ENCODE measurements around the gene ARMC6. TPM values are rescaled to one million over a fixed set of nuclear protein-coding genes. Genes with fewer than 3 reads are reported as not detected.
"Not testable (repeated sequence)": the region's sequence is repeated elsewhere in the genome, so short reads cannot be mapped to it uniquely, and the experiment has no call there.

The ARMC6 gene
- total RNA-seq, 1 experiment from 2014 or later: 82.6 TPM

- DNase-seq (ENCODE audit: low read depth): no peak
Measured at GRCh38 chr19:19074196-19074882, 40.9 kb downstream of the ARMC6 start.

GRCh38 chr19:19075126-19075525 lies 41.7 kb downstream of the ARMC6 start:
- no peak for DNase-seq (ENCODE audit: low read depth)

DNA sequence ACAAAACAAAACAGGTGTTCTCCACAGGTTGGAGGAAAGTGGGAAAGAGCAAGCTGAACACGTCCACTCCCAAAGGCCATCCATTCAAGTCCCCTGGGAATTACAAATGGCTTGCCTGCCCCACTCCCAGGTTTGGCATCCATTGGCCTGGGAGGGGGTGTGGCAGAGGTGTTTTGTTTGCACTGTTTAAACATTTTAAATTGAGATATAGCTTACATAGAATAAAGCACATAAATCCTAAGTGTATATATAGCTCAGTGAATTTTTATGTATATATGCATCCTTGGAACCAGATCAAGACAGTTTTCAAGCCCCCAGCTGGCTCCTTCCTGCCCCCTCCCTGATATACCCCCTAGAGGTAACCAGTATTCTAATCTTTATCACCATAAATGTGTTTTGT lies 43.1 kb downstream of the ARMC6 start:
- DNase-seq (ENCODE audit: low read depth): no peak

GRCh38 chr19:19077103-19077502 lies 43.7 kb downstream of the ARMC6 start:
- no peak for DNase-seq (ENCODE audit: low read depth)

DNA sequence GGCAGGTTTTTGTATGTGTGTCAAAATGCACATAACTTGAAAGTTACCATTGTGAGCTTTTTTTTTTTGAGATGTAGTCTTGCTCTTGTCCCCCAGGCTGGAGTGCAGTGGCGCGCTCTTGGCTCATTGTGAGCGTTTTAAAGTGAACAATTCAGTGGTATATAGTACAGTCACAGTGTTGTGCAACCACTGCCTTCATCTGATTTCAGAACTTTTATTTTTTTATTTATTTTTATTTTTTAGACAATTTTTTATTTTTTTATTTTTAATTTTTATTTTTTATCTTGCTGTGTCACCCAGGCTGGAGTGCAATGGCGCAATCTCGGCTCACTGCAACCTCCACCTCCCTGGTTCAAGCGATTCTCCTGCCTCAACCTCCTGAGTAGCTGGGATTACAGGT lies 45.4 kb downstream of the ARMC6 start:
- no peak for DNase-seq (ENCODE audit: low read depth)

- no peak for DNase-seq (ENCODE audit: low read depth)
Measured at GRCh38 chr19:19079571-19079970, 46.2 kb downstream of the ARMC6 start.

- DNase-seq (ENCODE audit: low read depth): no peak
Measured at GRCh38 chr19:19081642-19082151, 48.3 kb downstream of the ARMC6 start.

- no peak for DNase-seq (ENCODE audit: low read depth)
Measured at GRCh38 chr19:19083413-19084178, 50.2 kb downstream of the ARMC6 start.

GRCh38 chr19:19087676-19088075 lies 54.3 kb downstream of the ARMC6 start:
- DNase-seq (ENCODE audit: low read depth): no peak

- no peak for DNase-seq (ENCODE audit: low read depth)
Measured at GRCh38 chr19:19094513-19094912, 61.1 kb downstream of the ARMC6 start.

GRCh38 chr19:19095691-19096090 lies 62.3 kb downstream of the ARMC6 start:
- DNase-seq (ENCODE audit: low read depth): no peak

- no peak for DNase-seq (ENCODE audit: low read depth)
Measured at GRCh38 chr19:19096641-19097627, 63.5 kb downstream of the ARMC6 start.

DNA sequence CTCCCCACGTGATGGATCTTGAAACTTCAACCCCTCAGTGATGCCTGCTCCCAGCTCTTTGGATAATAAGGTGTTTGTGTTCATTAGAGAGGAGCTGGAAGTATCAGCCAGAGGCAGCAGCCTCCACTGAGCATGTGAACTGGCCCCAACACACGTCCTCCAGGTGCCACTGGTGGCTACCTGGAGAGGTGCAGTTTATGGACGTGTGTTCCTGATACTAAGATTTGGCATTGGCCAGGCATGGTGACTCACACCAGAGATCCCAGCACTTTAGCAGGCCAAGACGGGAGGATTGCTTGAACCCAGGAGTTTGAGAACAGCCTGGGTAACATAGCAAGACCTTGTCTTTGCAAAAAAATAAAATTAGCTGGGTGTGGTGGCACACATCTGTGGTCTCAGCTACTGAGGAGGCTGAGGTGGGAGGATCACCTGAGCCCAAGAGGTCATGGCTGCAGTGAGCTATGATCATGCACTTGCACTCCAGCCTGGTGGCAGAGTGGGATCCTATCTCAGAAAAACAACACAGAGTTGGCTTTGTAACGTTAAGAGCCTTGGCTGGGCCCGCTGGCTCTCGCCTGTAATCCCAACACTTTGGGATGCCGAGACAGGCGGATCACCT lies 64.8 kb downstream of the ARMC6 start:
- no peak for DNase-seq (ENCODE audit: low read depth)

DNA sequence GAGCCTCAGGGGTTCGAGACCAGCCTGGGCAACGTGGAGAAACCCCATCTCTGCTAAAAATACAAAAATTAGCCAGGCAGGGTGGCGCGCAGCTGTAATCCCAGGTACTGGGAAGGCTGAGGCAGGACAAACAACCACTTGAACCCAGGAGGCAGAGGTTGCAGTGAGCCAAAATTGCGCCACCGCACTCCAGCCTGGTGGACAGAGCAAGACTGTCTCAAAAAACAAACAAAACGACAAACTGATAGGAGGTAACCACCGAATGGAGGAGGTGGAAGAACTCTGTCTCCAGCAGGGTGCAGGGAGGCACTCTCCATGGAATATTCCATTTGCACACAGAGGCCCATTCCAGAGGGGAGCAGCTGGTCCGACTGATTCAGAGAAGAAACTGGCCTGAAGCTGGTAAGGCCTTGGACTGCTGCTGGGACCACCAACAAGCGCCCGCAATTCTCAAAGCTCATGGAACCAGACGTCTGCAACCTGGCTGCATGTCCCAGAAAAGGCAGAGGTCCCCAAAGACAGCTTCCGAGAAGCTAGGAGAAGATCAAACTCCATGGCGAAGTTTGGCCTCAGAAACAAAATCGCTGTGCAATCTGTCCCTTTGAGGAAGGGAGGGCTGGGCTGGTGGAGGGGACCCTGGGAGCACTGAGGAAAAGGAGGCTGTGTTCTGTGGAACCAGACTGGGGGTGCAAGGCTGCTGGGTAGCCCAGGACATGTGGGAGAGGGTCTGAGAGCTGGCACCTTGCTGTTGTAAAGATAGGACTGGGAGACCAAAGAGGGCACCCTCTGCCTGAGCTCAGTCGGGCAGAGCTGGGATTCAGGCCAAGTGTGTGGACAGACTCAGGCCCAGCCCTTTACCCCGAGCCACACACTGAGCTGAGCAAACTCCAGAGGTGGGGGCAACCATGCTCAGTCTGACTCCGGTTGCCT lies 65.6 kb downstream of the ARMC6 start:
- DNase-seq (ENCODE audit: low read depth): no peak

GRCh38 chr19:19101540-19101939 lies 68.1 kb downstream of the ARMC6 start:
- DNase-seq (ENCODE audit: low read depth): no peak

GRCh38 chr19:19102566-19102965 lies 69.2 kb downstream of the ARMC6 start:
- not testable (repeated sequence) for DNase-seq (ENCODE audit: low read depth)

DNA sequence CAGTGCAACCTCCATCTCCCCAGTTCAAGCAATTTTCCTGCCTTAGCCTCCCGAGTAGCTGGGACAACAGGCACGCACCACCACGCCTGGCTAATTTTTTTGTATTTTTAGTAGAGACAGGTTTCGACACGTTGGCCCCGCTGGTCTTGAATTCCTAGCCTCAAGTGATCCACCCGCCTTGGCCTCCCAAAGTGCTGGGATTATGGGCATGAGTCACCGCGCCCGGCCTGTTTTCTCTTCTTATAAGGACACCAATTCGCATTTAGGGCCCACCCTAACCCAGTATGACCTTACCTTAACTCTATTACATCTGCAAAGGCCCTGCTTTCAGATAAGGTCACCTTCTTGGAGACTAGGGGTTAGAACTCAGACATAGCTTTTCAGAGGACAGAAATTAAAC lies 69.8 kb downstream of the ARMC6 start:
- DNase-seq (ENCODE audit: low read depth): no peak

DNA sequence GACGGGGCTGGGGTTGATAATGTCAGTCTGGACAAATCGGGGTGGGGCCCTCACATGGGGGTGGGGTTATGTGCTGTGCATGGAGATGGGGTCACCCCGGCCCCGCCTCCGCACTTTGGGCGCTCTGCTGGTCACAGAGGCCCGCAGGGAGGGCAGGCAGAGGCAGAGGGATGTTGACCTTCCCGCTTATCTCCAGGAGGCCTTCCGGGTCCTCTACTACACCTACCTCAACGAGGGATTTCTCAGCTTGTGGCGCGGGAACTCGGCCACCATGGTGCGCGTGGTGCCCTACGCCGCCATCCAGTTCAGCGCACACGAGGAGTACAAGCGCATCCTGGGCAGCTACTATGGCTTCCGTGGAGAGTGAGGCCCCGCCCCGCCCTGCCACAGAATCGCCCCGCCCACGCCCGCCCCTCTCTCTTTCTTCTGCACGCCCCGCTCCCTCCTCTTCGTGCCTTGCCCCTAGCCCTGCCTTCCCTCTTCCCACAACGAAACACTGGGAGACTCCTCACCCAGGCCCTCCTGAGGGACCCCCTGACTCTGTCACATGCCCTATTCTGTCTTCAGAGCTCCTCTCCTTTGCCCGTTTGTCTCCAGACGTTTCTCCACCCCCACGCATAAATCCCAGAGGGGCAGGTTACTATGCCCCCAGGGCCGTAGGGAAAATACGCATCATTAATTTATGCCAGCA lies 72.1 kb downstream of the ARMC6 start:
- DNase-seq (ENCODE audit: low read depth): peak; percentile 76

DNA sequence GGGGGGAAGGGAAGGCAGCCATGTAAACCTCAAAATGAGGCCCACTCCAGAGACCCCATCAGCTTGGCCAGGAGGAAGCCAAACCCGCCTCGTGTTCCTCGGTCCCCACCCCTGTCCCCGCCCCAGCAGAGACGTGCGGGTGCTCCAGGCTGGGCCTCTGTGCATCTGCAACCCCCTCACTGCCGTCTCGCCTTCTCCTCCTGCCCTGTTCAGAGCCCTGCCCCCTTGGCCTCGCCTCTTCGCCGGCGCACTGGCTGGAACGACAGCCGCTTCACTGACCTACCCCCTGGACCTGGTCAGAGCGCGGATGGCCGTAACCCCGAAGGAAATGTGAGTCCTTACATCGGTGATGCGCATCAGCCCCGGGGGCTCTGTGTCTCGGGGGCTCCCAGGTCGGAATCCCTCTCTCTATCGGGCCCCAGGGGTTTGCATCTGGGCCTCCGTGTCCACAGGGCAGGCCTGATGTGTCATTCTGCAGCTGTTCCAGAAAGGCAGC lies 72.7 kb downstream of the ARMC6 start:
- no peak for DNase-seq (ENCODE audit: low read depth)

DNA sequence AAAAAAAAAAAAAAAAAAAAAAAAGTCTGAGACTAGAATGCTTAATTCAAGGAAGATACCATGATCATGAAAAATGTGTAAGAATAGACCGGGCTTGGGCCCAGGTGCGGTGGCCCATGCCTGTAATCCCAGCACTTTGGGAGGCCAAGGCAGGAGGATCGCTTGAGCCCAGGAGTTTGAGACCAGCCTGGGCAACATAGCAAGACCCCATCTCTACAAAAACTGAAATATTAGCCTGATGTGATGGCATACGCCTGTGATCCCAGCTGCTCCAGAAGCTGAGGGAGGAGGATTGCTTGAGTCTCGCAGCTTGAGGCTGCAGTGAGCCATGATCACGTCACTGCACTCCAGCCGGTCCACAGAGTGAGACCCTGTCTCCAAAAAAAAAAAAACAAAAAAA lies 73.5 kb downstream of the ARMC6 start:
- DNase-seq (ENCODE audit: low read depth): not testable (repeated sequence)

Measured in Daoy (cell line).